Glutamatergic neuron (in vitro differentiated cells): Measurements from ENCODE around the gene SRGAP3. TPM values are rescaled to one million over a fixed set of nuclear protein-coding genes. Genes with fewer than 3 reads are reported as not detected.
A peak's percentile ranks its signal among the peaks of the same experiment; 100 is the strongest.

Source experiments
- DNase-seq: peaks from one replicate; pipeline ENCODE4 v3.0.0; 2022
- H3K27ac Mint-ChIP-seq: one replicate; pipeline ENCODE4 v1.8.0; 2020; ENCODE audit warnings: mild to moderate bottlenecking, mixed read lengths, inconsistent platforms; ENCODE audit not compliant: unreplicated experiment
- H3K27me3 Mint-ChIP-seq: one replicate; pipeline ENCODE4 v1.8.0; 2020; ENCODE audit warnings: mild to moderate bottlenecking, moderate library complexity, mixed read lengths, inconsistent platforms; ENCODE audit not compliant: unreplicated experiment
- H3K36me3 Mint-ChIP-seq: one replicate; pipeline ENCODE4 v1.8.0; 2020; ENCODE audit warnings: mild to moderate bottlenecking, mixed read lengths, inconsistent platforms; ENCODE audit not compliant: unreplicated experiment
- H3K4me1 Mint-ChIP-seq: one replicate; pipeline ENCODE4 v1.8.0; 2020; ENCODE audit warnings: mild to moderate bottlenecking, low read depth, mixed read lengths, inconsistent platforms; ENCODE audit not compliant: unreplicated experiment
- H3K4me3 Mint-ChIP-seq: one replicate; pipeline ENCODE4 v1.8.0; 2020; ENCODE audit warnings: mild to moderate bottlenecking, mixed read lengths, inconsistent platforms; ENCODE audit not compliant: unreplicated experiment
- H3K9me3 Mint-ChIP-seq: one replicate; pipeline ENCODE4 v1.8.0; 2020; ENCODE audit warnings: mild to moderate bottlenecking, moderate library complexity, mixed read lengths, inconsistent platforms; ENCODE audit not compliant: unreplicated experiment
- CTCF ChIP-seq: fragments of 200-600 bp; sonication (generic); IDR thresholded peaks from one replicate; pipeline ENCODE4 v1.5.0; 2021; ENCODE audit not compliant: partially characterized antibody, unreplicated experiment
- total RNA-seq: library from RNA; stranded (reverse); fragmentation: NEBNext Ultra II Directional; extraction: Animal tissue kit (Norgen Biotek cat#: 25700); gene quantifications from one replicate; pipeline ENCODE4 v1.2.1, GENCODE V29; 2021; ENCODE audit not compliant: unreplicated experiment

Gene SRGAP3
- total RNA-seq, 1 donor from 2014 or later, result 197 TPM

GRCh38 chr3:9071936-9072666 is 177.3 kb downstream of the SRGAP3 start:
- H3K4me1 Mint-ChIP-seq, result no peaks in the 10 kb centered on the region
- TF ChIP-seq CTCF, result no peak
- H3K36me3 Mint-ChIP-seq, result no peaks in the 10 kb centered on the region
- H3K4me3 Mint-ChIP-seq, result no peak overlapping the region
- no peak for DNase-seq
- H3K27ac Mint-ChIP-seq, result no peak overlapping the region
- H3K27me3 Mint-ChIP-seq, result peaks cover 2% of the 10 kb centered on the region
- peaks cover 2% of the 10 kb centered on the region for H3K9me3 Mint-ChIP-seq

GRCh38 chr3:9070961-9071360 is 178.5 kb downstream of the SRGAP3 start:
- DNase-seq, result no peak
- peaks cover 5% of the 10 kb centered on the region for H3K9me3 Mint-ChIP-seq
- no peak overlapping the region for H3K27ac Mint-ChIP-seq
- H3K27me3 Mint-ChIP-seq, result peaks cover 2% of the 10 kb centered on the region
- no peak overlapping the region for H3K4me3 Mint-ChIP-seq
- no peaks in the 10 kb centered on the region for H3K36me3 Mint-ChIP-seq
- no peak for TF ChIP-seq CTCF
- H3K4me1 Mint-ChIP-seq, result no peaks in the 10 kb centered on the region

GRCh38 chr3:9069971-9070370 is 179.5 kb downstream of the SRGAP3 start:
- no peak overlapping the region for H3K27ac Mint-ChIP-seq
- H3K9me3 Mint-ChIP-seq, result peaks cover 6% of the 10 kb centered on the region
- H3K4me3 Mint-ChIP-seq, result no peak overlapping the region
- no peaks in the 10 kb centered on the region for H3K36me3 Mint-ChIP-seq
- H3K4me1 Mint-ChIP-seq, result peaks cover 9% of the 10 kb centered on the region
- no peak for DNase-seq
- TF ChIP-seq CTCF, result no peak
- peaks cover 2% of the 10 kb centered on the region for H3K27me3 Mint-ChIP-seq

- Mint-ChIP-seq H3K9me3 (peaks cover 19% of the 10 kb centered on the region), H3K27me3 (peaks cover 6% of the 10 kb centered on the region), H3K4me1 (peaks cover 15% of the 10 kb centered on the region), H3K36me3 (peaks cover 10% of the 10 kb centered on the region), H3K4me3 (no peak overlapping the region), H3K27ac (no peak overlapping the region)
- no peak for TF ChIP-seq CTCF
- DNase-seq, result no peak
Observed at GRCh38 chr3:9068051-9068450, 181.4 kb downstream of the SRGAP3 start.

- Mint-ChIP-seq H3K36me3 (peaks cover 16% of the 10 kb centered on the region), H3K27ac (no peak overlapping the region), H3K9me3 (peaks cover 19% of the 10 kb centered on the region), H3K4me1 (peaks cover 15% of the 10 kb centered on the region), H3K27me3 (peaks cover 6% of the 10 kb centered on the region), H3K4me3 (no peak overlapping the region)
- TF ChIP-seq CTCF, result peak; percentile 83
- DNase-seq, result peak; percentile 58
Observed at GRCh38 chr3:9067352-9067975, 182.0 kb downstream of the SRGAP3 start.
